H1 (cell line): Measurements from ENCODE around the gene ITM2A. TPM values are rescaled to one million over a fixed set of nuclear protein-coding genes. Genes with fewer than 3 reads are reported as not detected.

Source experiments
- CTCF ChIA-PET: fragments of 300-600 bp; sonication (Branson Sonifier 250); formaldehyde crosslinking; loops from one replicate; lab custom pipeline; 2021; ENCODE audit not compliant: partially characterized antibody; lab: Charles Lee
- POLR2A ChIA-PET: fragments of 300-600 bp; sonication (Branson Sonifier 250); formaldehyde crosslinking; loops from one replicate; lab custom pipeline; 2021; ENCODE audit warnings: inconsistent platforms; ENCODE audit not compliant: partially characterized antibody; lab: Charles Lee
- DNase-seq, 2 experiments: peaks; one replicate each; pipeline versions ENCODE4 v3.0.0 to v3.0.0-alpha.2; 2010 to 2022; ENCODE audit warnings: low spot score in 2 of 2, low read depth in 1 of 2, mixed read lengths in 1 of 2
- FAIRE-seq: peaks from 2 replicates; lab custom pipeline; 2011; peaks lifted over from hg19 to GRCh38; lab: Jason Lieb, UNC
- H2AFZ ChIP-seq: 2 replicates; pipeline ENCODE4 v1.8.1; 2012; ENCODE audit warnings: low read length, inconsistent platforms
- H2AK5ac ChIP-seq: 2 replicates; pipeline ENCODE4 v1.6.1; 2013; ENCODE audit warnings: low read depth, low read length
- H2BK120ac ChIP-seq: replicated peaks from 2 replicates; pipeline ENCODE3; 2013; ENCODE audit warnings: low read depth, low read length, inconsistent platforms
- H2BK12ac ChIP-seq: 2 replicates; pipeline ENCODE4 v1.6.1; 2013; ENCODE audit warnings: low read depth, low read length
- H2BK15ac ChIP-seq: 2 replicates; pipeline ENCODE4 v1.6.1; 2013; ENCODE audit warnings: low read length
- H2BK20ac ChIP-seq: 2 replicates; pipeline ENCODE4 v1.6.1; 2013; ENCODE audit warnings: low read length
- H2BK5ac ChIP-seq: 2 replicates; pipeline ENCODE4 v1.6.1; 2013; ENCODE audit warnings: low read depth, low read length
- H3K14ac ChIP-seq: 2 replicates; pipeline ENCODE4 v1.6.1; 2013; ENCODE audit warnings: inconsistent platforms; ENCODE audit not compliant: insufficient read length
- H3K18ac ChIP-seq: 2 replicates; pipeline ENCODE4 v1.6.1; 2013; ENCODE audit warnings: low read length; ENCODE audit errors: extremely low read depth
- H3K23ac ChIP-seq: 2 replicates; pipeline ENCODE4 v1.6.1; 2013; ENCODE audit warnings: inconsistent platforms; ENCODE audit not compliant: insufficient read length
- H3K23me2 ChIP-seq: 2 replicates; pipeline ENCODE4 v1.6.1; 2013; ENCODE audit warnings: low read depth, low read length
- H3K27ac ChIP-seq: 2 replicates; pipeline ENCODE4 v1.6.1; 2011; ENCODE audit warnings: low read depth, low read length, inconsistent platforms
- H3K27me3 ChIP-seq, 4 experiments: replicated peaks in 1 of 4; 1 replicate in 1 of 4; 2 replicates in 3 of 4; pipeline versions ENCODE4 v1.6.1 to v1.8.1; 2011 to 2013; ENCODE audit warnings: low read length in 3 of 4, mild to moderate bottlenecking in 3 of 4, inconsistent platforms in 2 of 4, mixed read lengths in 2 of 4, moderate library complexity in 1 of 4; ENCODE audit not compliant: control insufficient read depth in 3 of 4, insufficient read depth in 3 of 4; ENCODE audit errors: extremely low read depth in 1 of 4
- H3K36me3 ChIP-seq, 4 experiments: 2 replicates each; pipeline versions ENCODE4 v1.6.1 to v1.8.1; 2011 to 2013; ENCODE audit warnings: mild to moderate bottlenecking in 4 of 4, low read length in 3 of 4, moderate library complexity in 2 of 4, control low read depth in 1 of 4, inconsistent platforms in 1 of 4; ENCODE audit not compliant: insufficient read depth in 4 of 4, control insufficient read depth in 2 of 4
- H3K4ac ChIP-seq: replicated peaks from 2 replicates; pipeline ENCODE3; 2013; ENCODE audit warnings: low read length, low read depth, mixed read lengths, inconsistent platforms; ENCODE audit not compliant: insufficient read length
- H3K4me1 ChIP-seq, 4 experiments: replicated peaks in 1 of 4; 1 replicate in 1 of 4; 2 replicates in 3 of 4; pipeline versions ENCODE4 v1.6.1 to v1.8.1; 2011 to 2013; ENCODE audit warnings: low read length in 3 of 4, inconsistent platforms in 2 of 4, mixed read lengths in 1 of 4; ENCODE audit not compliant: insufficient read depth in 4 of 4, control insufficient read depth in 3 of 4
- H3K4me2 ChIP-seq, 2 experiments: 2 replicates each; pipeline versions ENCODE4 v1.6.1 to v1.8.1; 2011 to 2013; ENCODE audit warnings: low read depth in 2 of 2, low read length in 2 of 2, control low read depth in 1 of 2, inconsistent platforms in 1 of 2, mild to moderate bottlenecking in 1 of 2; ENCODE audit not compliant: insufficient read depth in 1 of 2
- H3K4me3 ChIP-seq, 4 experiments: fragments of 200-600, 300-600 bp in 1 of 4; sonication (generic), shearing (Covaris generic), sonication (Bioruptor Twin) in 1 of 4; 2 replicates each; pipeline versions ENCODE4 v1.5.1 to v1.8.1; 2011 to 2016; ENCODE audit warnings: low read length in 4 of 4, low read depth in 3 of 4, control low read depth in 2 of 4, inconsistent platforms in 2 of 4, mild to moderate bottlenecking in 2 of 4, mixed read lengths in 1 of 4, moderate library complexity in 1 of 4; ENCODE audit not compliant: insufficient read depth in 2 of 4; ENCODE audit errors: extremely low read depth in 1 of 4
- H3K56ac ChIP-seq: replicated peaks from 2 replicates; pipeline ENCODE3; 2013; ENCODE audit warnings: low read depth, mild to moderate bottlenecking, mixed read lengths, low read length, inconsistent platforms; ENCODE audit not compliant: insufficient read length
- H3K79me1 ChIP-seq: 2 replicates; pipeline ENCODE4 v1.6.1; 2013; ENCODE audit warnings: low read depth, low read length, control low read depth
- H3K79me2 ChIP-seq, 2 experiments: 2 replicates each; pipeline versions ENCODE4 v1.6.1 to v1.8.1; 2012 to 2013; ENCODE audit warnings: low read length in 2 of 2, mild to moderate bottlenecking in 2 of 2, inconsistent platforms in 1 of 2; ENCODE audit not compliant: insufficient read depth in 2 of 2, control insufficient read depth in 1 of 2
- H3K9ac ChIP-seq, 4 experiments: replicated peaks in 1 of 4; 1 replicate in 1 of 4; 2 replicates in 3 of 4; pipeline versions ENCODE4 v1.6.1 to v1.8.1; 2011 to 2013; ENCODE audit warnings: low read depth in 3 of 4, low read length in 3 of 4, control low read depth in 2 of 4, mild to moderate bottlenecking in 2 of 4, moderate library complexity in 2 of 4, inconsistent platforms in 1 of 4; ENCODE audit errors: extremely low read depth in 1 of 4
- H3K9me3 ChIP-seq, 2 experiments: 2 replicates each; pipeline versions ENCODE4 v1.6.1 to v1.8.1; 2012 to 2013; ENCODE audit warnings: mild to moderate bottlenecking in 2 of 2, moderate library complexity in 2 of 2, control low read depth in 1 of 2, inconsistent platforms in 1 of 2, low read depth in 1 of 2, low read length in 1 of 2, mixed read lengths in 1 of 2; ENCODE audit not compliant: insufficient read depth in 2 of 2
- H4K20me1 ChIP-seq, 2 experiments: replicated peaks in 1 of 2; 2 replicates each; pipeline versions ENCODE3 to v1.8.1; 2011 to 2013; ENCODE audit warnings: inconsistent platforms in 2 of 2, low read length in 2 of 2, mild to moderate bottlenecking in 1 of 2; ENCODE audit not compliant: insufficient read depth in 2 of 2, control insufficient read depth in 1 of 2
- H4K5ac ChIP-seq: 2 replicates; pipeline ENCODE4 v1.6.1; 2013; ENCODE audit warnings: low read length, low read depth, mixed read lengths, inconsistent platforms; ENCODE audit not compliant: insufficient read length
- H4K8ac ChIP-seq: 2 replicates; pipeline ENCODE4 v1.8.0; 2013; ENCODE audit warnings: mild to moderate bottlenecking, moderate library complexity, low read length, inconsistent platforms; ENCODE audit not compliant: insufficient read depth; ENCODE audit errors: extremely low read depth
- H4K91ac ChIP-seq: replicated peaks from 2 replicates; pipeline ENCODE3; 2013; ENCODE audit warnings: low read length, mixed read lengths, inconsistent platforms; ENCODE audit not compliant: insufficient read length
- ATF2 ChIP-seq: IDR thresholded peaks from 2 replicates; pipeline ENCODE4 v1.6.1; 2012; ENCODE audit warnings: low read length, inconsistent platforms
- BCL11A ChIP-seq, 2 experiments: IDR thresholded peaks; one replicate each; pipeline ENCODE4 v1.6.1; 2011; ENCODE audit warnings: low read depth in 2 of 2, low read length in 2 of 2, mild to moderate bottlenecking in 2 of 2
- CBX5 ChIP-seq: fragments of 300-800, 300-1000 bp; sonication (generic); IDR thresholded peaks from 2 replicates; pipeline ENCODE4 v1.7.1; 2016; ENCODE audit warnings: antibody characterized with exemption, low read length, low read depth
- CBX8 ChIP-seq: fragments of 300-800, 300-1000 bp; sonication (generic); IDR thresholded peaks from 2 replicates; pipeline ENCODE4 v1.7.1; 2016; ENCODE audit warnings: low read depth, low read length, borderline replicate concordance
- HDAC6 ChIP-seq: IDR thresholded peaks from one replicate; pipeline ENCODE4 v1.7.1; 2012; ENCODE audit warnings: low read depth, mild to moderate bottlenecking, inconsistent platforms, low read length, moderate library complexity
- JUND ChIP-seq: IDR thresholded peaks from 2 replicates; pipeline ENCODE4 v1.6.1; 2011; ENCODE audit warnings: mild to moderate bottlenecking, improper control_type of control experiment, low read length
- KDM1A ChIP-seq: fragments of 200-600, 300-600 bp; sonication (generic); IDR thresholded peaks from 2 replicates; pipeline ENCODE4 v1.7.1; 2016; ENCODE audit warnings: mild to moderate bottlenecking, low read length, borderline replicate concordance
- KDM4A ChIP-seq: IDR thresholded peaks from one replicate; pipeline ENCODE4 v1.7.1; 2012; ENCODE audit warnings: low read depth, mild to moderate bottlenecking, moderate library complexity, low read length, inconsistent platforms; ENCODE audit not compliant: severe bottlenecking
- RAD21 ChIP-seq, 2 experiments: IDR thresholded peaks in 1 of 2; conservative IDR thresholded peaks in 1 of 2; 2 replicates each; pipeline ENCODE4 v1.6.1; 2011; ENCODE audit warnings: low read depth in 2 of 2, low read length in 2 of 2, improper control_type of control experiment in 1 of 2, inconsistent platforms in 1 of 2, mild to moderate bottlenecking in 1 of 2, moderate library complexity in 1 of 2
- SIN3A ChIP-seq, 2 experiments: IDR thresholded peaks in 1 of 2; conservative IDR thresholded peaks in 1 of 2; 2 replicates each; pipeline ENCODE4 v1.6.1; 2011 to 2012; ENCODE audit warnings: low read length in 2 of 2, improper control_type of control experiment in 1 of 2, low read depth in 1 of 2, mild to moderate bottlenecking in 1 of 2
- SP1 ChIP-seq: IDR thresholded peaks from 2 replicates; pipeline ENCODE4 v1.6.1; 2011; ENCODE audit warnings: low read depth, low read length
- TBP ChIP-seq: IDR thresholded peaks from 2 replicates; pipeline ENCODE4 v1.6.1; 2011; ENCODE audit warnings: low read depth, low read length, improper control_type of control experiment
- ZNF274 ChIP-seq: IDR thresholded peaks from 2 replicates; pipeline ENCODE4 v1.7.0; 2012; ENCODE audit warnings: low read length, borderline replicate concordance; ENCODE audit errors: extremely low read depth
- WGBS, 2 experiments: shearing (Covaris generic) in 1 of 2; methylation state at CpG; one replicate each; pipeline versions ENCODE4 v1.1.6 to v1.1.7; 2013 to 2015; ENCODE audit warnings: low lambda C conversion rate in 2 of 2, mixed read lengths in 2 of 2, inconsistent platforms in 1 of 2, low coverage in 1 of 2, missing lambda C conversion rate in 1 of 2; ENCODE audit not compliant: insufficient replicate concordance in 2 of 2, insufficient coverage in 1 of 2, insufficient read length in 1 of 2; ENCODE audit errors: extremely low coverage in 1 of 2, missing lambda C conversion rate in 1 of 2; 5-methylcytosine and 5-hydroxymethylcytosine counted together
- polyA plus RNA-seq, 7 experiments: library from polyadenylated mRNA; depleted of rRNA in 3 of 7; stranded (reverse) in 5 of 7; unstranded in 2 of 7; fragments of >200 nt in 5 of 7; fragments of 200-250 nt in 2 of 7; gene quantifications; 1 replicate in 5 of 7; 2 replicates in 1 of 7; 4 replicates in 1 of 7; pipeline versions ENCODE4 v1.2.1 to v1.2.3, GENCODE V29; 2011 to 2013; ENCODE audit warnings: missing spikeins in 2 of 7, mixed read lengths in 2 of 7
- total RNA-seq: library from RNA; stranded (reverse); fragmentation: NEBNext Ultra II Directional; extraction: Animal tissue kit (Norgen Biotek cat#: 25700); gene quantifications from 2 replicates; pipeline ENCODE4 v1.2.1, GENCODE V29; 2021

Gene ITM2A
- total and polyA plus RNA-seq, 2 of the 8 experiments (the other 6 are each of a cell fraction or from before 2014, with no cell fraction given): 35.7 to 52.0 TPM

DNA sequence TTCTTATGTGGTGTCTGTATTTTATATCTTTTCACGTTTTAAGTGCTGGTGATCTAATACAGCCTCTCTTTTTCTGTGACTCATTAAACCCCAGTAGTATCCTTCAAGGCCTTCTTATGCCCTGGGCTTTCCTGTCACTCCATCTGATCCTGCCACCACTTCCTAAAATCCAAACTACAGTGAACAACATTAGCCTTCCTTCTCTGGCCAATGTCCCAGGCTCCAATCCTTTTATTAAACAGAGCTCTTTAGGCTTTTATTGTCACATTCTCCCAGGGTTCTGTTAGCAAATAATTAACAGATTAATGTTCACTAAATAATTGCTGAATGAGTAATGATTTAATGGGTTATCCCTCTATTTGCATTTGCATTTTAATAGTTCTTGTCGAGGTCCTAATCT, 47.9 kb upstream of the ITM2A start:
- no peaks in the 10 kb centered on the region for H3K9me3 ChIP-seq
- H3K4me1 ChIP-seq: no peaks in the 10 kb centered on the region
- WGBS, 2 experiments: 95% methylated on average over 2 of the region's 2 CpGs; no CpG with 5 or more reads in 1 of the 2 experiments
- no peak overlapping the region for H4K8ac ChIP-seq
- no peak overlapping the region for H4K5ac ChIP-seq
- H3K4me3 ChIP-seq: no peak overlapping the region
- no peaks in the 10 kb centered on the region for H3K79me2 ChIP-seq
- no peak overlapping the region for H3K14ac ChIP-seq
- no peak for DNase-seq
- no peak overlapping the region for H2AFZ ChIP-seq
- no peak overlapping the region for H2BK5ac ChIP-seq
- H4K91ac ChIP-seq: no peak overlapping the region
- no peak overlapping the region for H2BK120ac ChIP-seq
- no peak overlapping the region for H3K18ac ChIP-seq
- H3K27me3 ChIP-seq: no peaks in the 10 kb centered on the region
- no peak overlapping the region for H2BK20ac ChIP-seq
- no peaks in the 10 kb centered on the region for H3K79me1 ChIP-seq
- ChIA-PET POLR2A (no interaction called here), CTCF (no interaction called here)
- no peaks in the 10 kb centered on the region for H3K36me3 ChIP-seq
- no peak overlapping the region for H3K9ac ChIP-seq
- H4K20me1 ChIP-seq: no peaks in the 10 kb centered on the region
- no peak overlapping the region for H3K23ac ChIP-seq
- H3K27ac ChIP-seq: no peak overlapping the region
- H3K56ac ChIP-seq: no peak overlapping the region
- no peak overlapping the region for H3K4me2 ChIP-seq
- H3K4ac ChIP-seq: no peak overlapping the region
- FAIRE-seq: no peak
- H2AK5ac ChIP-seq: no peak overlapping the region
- no peak overlapping the region for H2BK15ac ChIP-seq
- H3K23me2 ChIP-seq: no peaks in the 10 kb centered on the region
- H2BK12ac ChIP-seq: no peak overlapping the region
- TF ChIP-seq TBP (no peak), RAD21 (IDR thresholded peaks at IDR 0.05 in 1 of 2, conservative IDR thresholded peaks at IDR 0.05 in 1 of 2; ENCODE audit: low read depth in 2 of 2, low read length in 2 of 2) (no peak), KDM4A (no peak), JUND (no peak), KDM1A (no peak), ATF2 (no peak), CBX8 (no peak), BCL11A (IDR thresholded peaks at IDR 0.05; ENCODE audit: low read depth in 2 of 2, low read length in 2 of 2) (no peak), SIN3A (conservative IDR thresholded peaks at IDR 0.05 in 1 of 2, IDR thresholded peaks at IDR 0.05 in 1 of 2; ENCODE audit: low read depth in 1 of 2, low read length in 2 of 2) (no peak), HDAC6 (no peak), SP1 (no peak), ZNF274 (no peak), CBX5 (no peak)
